Measurements from ENCODE around the gene DOCK1.
A peak's percentile ranks its signal among the peaks of the same experiment; 100 is the strongest.

The DOCK1 gene

GRCh38 chr10:127357265-127357664 is 452.0 kb downstream of the DOCK1 start:
- Histone ChIP-seq H3K79me2 (no peaks in the 10 kb centered on the region), H2AFZ (no peak overlapping the region), H3K9ac (no peak overlapping the region), H3K4me3 (ENCODE audit: low read depth, low read length) (no peak overlapping the region), H3K4me2 (ENCODE audit: low read length) (no peak overlapping the region), H3K4me1 (peaks cover 16% of the 10 kb centered on the region), H3K27ac (no peak overlapping the region), H3K27me3 (ENCODE audit: control insufficient read depth, insufficient read depth, low read length) (no peaks in the 10 kb centered on the region), H3K36me3 (ENCODE audit: control insufficient read depth, insufficient read depth, low read length) (no peaks in the 10 kb centered on the region), H3K9me3 (ENCODE audit: control insufficient read depth, low read length) (no peaks in the 10 kb centered on the region)
- TF ChIP-seq, protein P1, sequence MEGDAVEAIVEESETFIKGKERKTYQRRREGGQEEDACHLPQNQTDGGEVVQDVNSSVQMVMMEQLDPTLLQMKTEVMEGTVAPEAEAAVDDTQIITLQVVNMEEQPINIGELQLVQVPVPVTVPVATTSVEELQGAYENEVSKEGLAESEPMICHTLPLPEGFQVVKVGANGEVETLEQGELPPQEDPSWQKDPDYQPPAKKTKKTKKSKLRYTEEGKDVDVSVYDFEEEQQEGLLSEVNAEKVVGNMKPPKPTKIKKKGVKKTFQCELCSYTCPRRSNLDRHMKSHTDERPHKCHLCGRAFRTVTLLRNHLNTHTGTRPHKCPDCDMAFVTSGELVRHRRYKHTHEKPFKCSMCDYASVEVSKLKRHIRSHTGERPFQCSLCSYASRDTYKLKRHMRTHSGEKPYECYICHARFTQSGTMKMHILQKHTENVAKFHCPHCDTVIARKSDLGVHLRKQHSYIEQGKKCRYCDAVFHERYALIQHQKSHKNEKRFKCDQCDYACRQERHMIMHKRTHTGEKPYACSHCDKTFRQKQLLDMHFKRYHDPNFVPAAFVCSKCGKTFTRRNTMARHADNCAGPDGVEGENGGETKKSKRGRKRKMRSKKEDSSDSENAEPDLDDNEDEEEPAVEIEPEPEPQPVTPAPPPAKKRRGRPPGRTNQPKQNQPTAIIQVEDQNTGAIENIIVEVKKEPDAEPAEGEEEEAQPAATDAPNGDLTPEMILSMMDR (IDR thresholded peaks at IDR 0.05) = no peak

- H3K27me3 ChIP-seq (ENCODE audit: control insufficient read depth, insufficient read depth, low read length) = no peaks in the 10 kb centered on the region
- H3K4me1 ChIP-seq = peaks cover 16% of the 10 kb centered on the region
- H2AFZ ChIP-seq = peak overlapping the region; percentile 26
- H3K4me3 ChIP-seq (ENCODE audit: low read depth, low read length) = no peak overlapping the region
- H3K9ac ChIP-seq = no peak overlapping the region
- no peaks in the 10 kb centered on the region for H3K36me3 ChIP-seq (ENCODE audit: control insufficient read depth, insufficient read depth, low read length)
- H3K9me3 ChIP-seq (ENCODE audit: control insufficient read depth, low read length) = no peaks in the 10 kb centered on the region
- TF ChIP-seq, protein P1 (IDR thresholded peaks at IDR 0.05) = no peak
- no peaks in the 10 kb centered on the region for H3K79me2 ChIP-seq
- peak overlapping the region; percentile 26 for H3K4me2 ChIP-seq (ENCODE audit: low read length)
- no peak overlapping the region for H3K27ac ChIP-seq
Observed at GRCh38 chr10:127358337-127358736, 453.1 kb downstream of the DOCK1 start.

DNA sequence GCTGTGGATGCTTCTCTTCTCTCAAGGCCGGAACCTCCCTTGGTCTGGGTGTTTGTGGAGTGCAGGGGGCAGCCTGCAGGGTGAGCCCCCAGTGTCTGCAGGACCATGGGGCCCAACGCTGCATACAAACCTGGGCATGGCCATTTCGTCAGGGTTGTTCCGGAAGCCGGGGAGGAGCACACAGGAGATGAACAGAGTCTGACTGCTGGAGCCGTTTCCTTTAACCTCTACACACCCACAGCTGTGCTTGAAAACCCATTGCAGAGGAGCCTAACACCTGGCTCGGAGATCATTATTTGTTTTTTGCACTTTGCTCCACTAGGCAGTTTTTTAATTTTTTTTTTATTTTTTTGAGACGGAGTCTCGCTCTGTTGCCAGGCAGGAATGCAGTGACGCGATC is 458.8 kb downstream of the DOCK1 start:
- Histone ChIP-seq H3K9me3 (ENCODE audit: control insufficient read depth, low read length) (no peaks in the 10 kb centered on the region), H2AFZ (no peak overlapping the region), H3K4me3 (ENCODE audit: low read depth, low read length) (no peak overlapping the region), H3K9ac (no peak overlapping the region), H3K79me2 (no peaks in the 10 kb centered on the region), H3K27me3 (ENCODE audit: control insufficient read depth, insufficient read depth, low read length) (no peaks in the 10 kb centered on the region), H3K36me3 (ENCODE audit: control insufficient read depth, insufficient read depth, low read length) (no peaks in the 10 kb centered on the region), H3K4me2 (ENCODE audit: low read length) (no peak overlapping the region), H3K4me1 (peaks cover 1% of the 10 kb centered on the region), H3K27ac (no peak overlapping the region)
- TF ChIP-seq, protein P1 (IDR thresholded peaks at IDR 0.05) = no peak

- TF ChIP-seq, protein P1 (IDR thresholded peaks at IDR 0.05) = no peak
- no peak overlapping the region for H2AFZ ChIP-seq
- H3K27ac ChIP-seq = no peak overlapping the region
- no peaks in the 10 kb centered on the region for H3K27me3 ChIP-seq (ENCODE audit: control insufficient read depth, insufficient read depth, low read length)
- no peak overlapping the region for H3K4me3 ChIP-seq (ENCODE audit: low read depth, low read length)
- no peaks in the 10 kb centered on the region for H3K79me2 ChIP-seq
- no peaks in the 10 kb centered on the region for H3K36me3 ChIP-seq (ENCODE audit: control insufficient read depth, insufficient read depth, low read length)
- no peaks in the 10 kb centered on the region for H3K4me1 ChIP-seq
- H3K9me3 ChIP-seq (ENCODE audit: control insufficient read depth, low read length) = no peaks in the 10 kb centered on the region
- no peak overlapping the region for H3K4me2 ChIP-seq (ENCODE audit: low read length)
- no peak overlapping the region for H3K9ac ChIP-seq
Observed at GRCh38 chr10:127368101-127368500, 462.9 kb downstream of the DOCK1 start.

DNA sequence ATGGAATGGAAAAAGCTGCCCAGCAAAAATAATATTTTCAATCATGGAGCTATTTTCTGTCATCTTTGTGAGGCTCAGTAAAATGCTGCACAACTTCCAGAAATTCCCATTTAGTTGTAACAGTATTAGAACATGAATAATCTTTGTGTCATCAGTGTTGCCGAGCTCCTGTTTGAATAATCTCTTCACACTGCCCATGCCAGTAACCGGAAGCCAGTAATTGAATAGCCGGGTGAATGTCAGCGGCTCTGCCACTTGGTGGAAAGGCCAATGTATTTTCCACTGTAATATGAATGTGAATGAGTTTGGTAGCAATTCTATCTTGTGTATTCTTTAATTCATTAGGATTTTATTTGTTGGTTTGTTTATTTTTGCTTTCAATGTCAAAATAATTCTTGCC is 463.7 kb downstream of the DOCK1 start:
- Histone ChIP-seq H3K36me3 (ENCODE audit: control insufficient read depth, insufficient read depth, low read length) (no peaks in the 10 kb centered on the region), H3K79me2 (no peaks in the 10 kb centered on the region)

More for the DNA sequence above, 463.7 kb downstream of the DOCK1 start:
- Histone ChIP-seq H3K27me3 (ENCODE audit: control insufficient read depth, insufficient read depth, low read length) (no peaks in the 10 kb centered on the region), H3K27ac (no peak overlapping the region), H3K4me2 (ENCODE audit: low read length) (no peak overlapping the region), H3K9ac (no peak overlapping the region), H2AFZ (no peak overlapping the region), H3K4me3 (ENCODE audit: low read depth, low read length) (no peak overlapping the region), H3K9me3 (ENCODE audit: control insufficient read depth, low read length) (no peaks in the 10 kb centered on the region), H3K4me1 (no peaks in the 10 kb centered on the region)
- TF ChIP-seq, protein P1 (IDR thresholded peaks at IDR 0.05) = no peak

All from parathyroid adenoma (tissue), 2 donors.